HEK293 (cell line): ENCODE results near the gene PRR35.

Source experiments
- BCL11A ChIP-seq: fragments of 450-650 bp; formaldehyde crosslinking; IDR thresholded peaks from 2 replicates; pipeline ENCODE4 v1.5.1; 2016; ENCODE audit warnings: low read depth, missing biosample characterization, missing genetic modification characterization
- HOXC10 ChIP-seq: sonication (generic); formaldehyde crosslinking; IDR thresholded peaks from 2 replicates; pipeline ENCODE4 v1.8.1; 2023; ENCODE audit warnings: mild to moderate bottlenecking, missing genetic modification reagents
- MEIS1 ChIP-seq: sonication (generic); formaldehyde crosslinking; IDR thresholded peaks from 2 replicates; pipeline ENCODE4 v1.8.1; 2022; ENCODE audit warnings: missing genetic modification reagents, mild to moderate bottlenecking, borderline replicate concordance
- SCRT2 ChIP-seq: fragments of 450-650 bp; formaldehyde crosslinking; IDR thresholded peaks from 2 replicates; pipeline ENCODE4 v1.5.1; 2016; ENCODE audit warnings: missing biosample characterization, missing genetic modification characterization
- TCF7L2 ChIP-seq: IDR thresholded peaks from 2 replicates; pipeline ENCODE4 v1.6.1; 2011; ENCODE audit warnings: low read depth, mild to moderate bottlenecking, inconsistent platforms, low read length, moderate library complexity, borderline replicate concordance
- ZBTB20 ChIP-seq: fragments of 450-650 bp; formaldehyde crosslinking; IDR thresholded peaks from 2 replicates; pipeline ENCODE4 v1.5.1; 2016; ENCODE audit warnings: missing biosample characterization, missing genetic modification characterization
- ZBTB7A ChIP-seq: fragments of 450-650 bp; formaldehyde crosslinking; IDR thresholded peaks from 2 replicates; pipeline ENCODE4 v1.5.1; 2016; ENCODE audit warnings: low read depth, missing biosample characterization, missing genetic modification characterization
- ZFHX2 ChIP-seq: fragments of 450-650 bp; formaldehyde crosslinking; conservative IDR thresholded peaks from 2 replicates; pipeline ENCODE4 v1.5.1; 2016; ENCODE audit warnings: missing biosample characterization, missing genetic modification characterization
- ZFP3 ChIP-seq: fragments of 450-650 bp; formaldehyde crosslinking; IDR thresholded peaks from 2 replicates; pipeline ENCODE4 v1.5.1; 2016; ENCODE audit warnings: low read depth, missing biosample characterization, missing genetic modification characterization
- ZNF114 ChIP-seq: fragments of 450-650 bp; formaldehyde crosslinking; IDR thresholded peaks from 2 replicates; pipeline ENCODE4 v1.5.0; 2017; ENCODE audit warnings: missing biosample characterization, missing genetic modification characterization
- ZNF350 ChIP-seq: fragments of 450-650 bp; formaldehyde crosslinking; IDR thresholded peaks from 2 replicates; pipeline ENCODE4 v1.5.0; 2017; ENCODE audit warnings: missing biosample characterization, mild to moderate bottlenecking, missing genetic modification characterization
- ZNF530 ChIP-seq: fragments of 450-650 bp; formaldehyde crosslinking; IDR thresholded peaks from 2 replicates; pipeline ENCODE4 v1.5.1; 2016; ENCODE audit warnings: low read depth, missing biosample characterization, missing genetic modification characterization
- ZNF560 ChIP-seq: fragments of 450-650 bp; formaldehyde crosslinking; IDR thresholded peaks from 2 replicates; pipeline ENCODE4 v1.5.1; 2017; ENCODE audit warnings: missing biosample characterization, missing genetic modification characterization, borderline replicate concordance
- ZNF629 ChIP-seq: fragments of 450-650 bp; formaldehyde crosslinking; IDR thresholded peaks from 2 replicates; pipeline ENCODE4 v1.5.1; 2017; ENCODE audit warnings: missing biosample characterization, missing genetic modification characterization
- ZNF654 ChIP-seq: fragments of 450-650 bp; formaldehyde crosslinking; IDR thresholded peaks from 2 replicates; pipeline ENCODE4 v1.5.1; 2016; ENCODE audit warnings: low read depth, missing biosample characterization, missing genetic modification characterization
- ZNF830 ChIP-seq: fragments of 450-650 bp; IDR thresholded peaks from 2 replicates; pipeline ENCODE4 v1.5.0; 2018; ENCODE audit warnings: missing biosample characterization, missing genetic modification characterization, low read depth, mild to moderate bottlenecking, moderate library complexity
- TF ChIP-seq, protein P1 (sequence below): fragments of 450-650 bp; formaldehyde crosslinking; IDR thresholded peaks from 2 replicates; pipeline ENCODE4 v1.5.1; 2016; ENCODE audit warnings: missing biosample characterization, missing genetic modification characterization, borderline replicate concordance
- TF ChIP-seq, protein P2 (sequence below): fragments of 450-650 bp; formaldehyde crosslinking; IDR thresholded peaks from 2 replicates; pipeline ENCODE4 v1.5.1; 2017; ENCODE audit warnings: missing biosample characterization, missing genetic modification characterization
- TF ChIP-seq, protein P3 (sequence below): fragments of 450-650 bp; formaldehyde crosslinking; IDR thresholded peaks from 2 replicates; pipeline ENCODE4 v1.5.1; 2016; ENCODE audit warnings: missing biosample characterization, missing genetic modification characterization
- TF ChIP-seq, protein P4 (sequence below): fragments of 450-650 bp; formaldehyde crosslinking; IDR thresholded peaks from 2 replicates; pipeline ENCODE4 v1.5.1; 2016; ENCODE audit warnings: missing biosample characterization, missing genetic modification characterization, borderline replicate concordance
- TF ChIP-seq, protein P5 (sequence below): fragments of 450-650 bp; formaldehyde crosslinking; optimal IDR thresholded peaks from 2 replicates; pipeline ENCODE3; 2016; ENCODE audit warnings: missing biosample characterization, mild to moderate bottlenecking, missing genetic modification characterization
- TF ChIP-seq, protein P6 (sequence below): fragments of 450-650 bp; formaldehyde crosslinking; conservative IDR thresholded peaks from 2 replicates; pipeline ENCODE4 v1.5.1; 2016; ENCODE audit warnings: low read depth, missing biosample characterization, missing genetic modification characterization

Gene PRR35

DNA sequence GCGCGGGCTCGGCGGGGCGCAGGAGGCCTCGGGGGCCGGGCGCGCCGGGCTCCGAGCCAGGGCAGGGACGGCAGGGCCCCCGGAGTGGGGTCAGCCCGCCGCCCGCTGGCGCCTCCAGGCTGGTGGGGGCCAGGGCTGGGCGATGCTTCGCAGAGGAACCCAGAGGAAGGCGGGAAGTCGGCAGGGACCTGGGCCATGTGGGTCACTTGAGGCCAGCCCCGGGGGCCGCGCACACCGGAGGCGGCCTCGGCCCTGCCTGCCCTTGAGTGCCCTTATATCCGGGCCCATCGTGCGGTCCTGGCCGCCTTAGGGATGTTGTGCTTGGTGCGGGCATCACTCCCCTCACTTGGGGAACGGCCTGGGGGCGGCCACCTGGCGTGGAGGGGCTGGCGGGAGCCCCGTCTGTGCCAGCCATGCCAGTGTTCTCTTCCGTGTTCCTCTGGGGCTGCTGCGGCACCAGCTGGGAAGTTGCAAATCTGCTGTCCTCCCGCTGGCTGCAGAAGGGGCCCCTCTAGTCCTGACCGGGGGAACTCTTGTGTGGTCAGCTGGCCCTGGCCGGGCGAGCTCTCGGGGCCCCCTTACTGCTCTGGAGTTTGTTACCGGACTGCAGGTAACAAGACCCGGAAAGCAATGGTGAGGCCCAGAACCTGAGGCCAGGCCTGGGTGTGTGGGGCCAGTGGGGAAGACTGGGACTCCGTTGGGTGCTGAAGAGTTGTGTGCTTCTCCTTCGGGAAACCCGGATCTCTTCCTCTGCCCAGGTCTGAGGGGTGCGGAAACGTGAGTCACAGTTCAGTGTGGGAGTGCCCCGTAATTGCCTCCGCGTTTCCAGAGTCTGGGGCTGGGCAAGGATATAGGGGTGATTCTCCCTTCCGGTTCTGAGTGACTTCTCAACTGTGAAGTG is 31.8 kb upstream of the PRR35 start (continued):
- TF ChIP-seq ZNF830 (tag by site-specific recombination) (no peak), ZNF530 (no peak), ZNF629 (tag by site-specific recombination) (no peak), TCF7L2 (no peak), ZFHX2 (tag by site-specific recombination) (peak; percentile 58), ZNF350 (no peak), SCRT2 (tag by site-specific recombination) (no peak), MEIS1 (no peak), HOXC10 (CRISPR knock-in tag) (no peak), ZBTB7A (tag by site-specific recombination) (no peak), ZFP3 (tag by site-specific recombination) (no peak), BCL11A (tag by site-specific recombination) (no peak), ZBTB20 (tag by site-specific recombination) (peak; percentile 90), ZNF654 (tag by site-specific recombination) (no peak), ZNF114 (tag by site-specific recombination) (no peak), ZNF560 (tag by site-specific recombination) (no peak)
- TF ChIP-seq, protein P1, sequence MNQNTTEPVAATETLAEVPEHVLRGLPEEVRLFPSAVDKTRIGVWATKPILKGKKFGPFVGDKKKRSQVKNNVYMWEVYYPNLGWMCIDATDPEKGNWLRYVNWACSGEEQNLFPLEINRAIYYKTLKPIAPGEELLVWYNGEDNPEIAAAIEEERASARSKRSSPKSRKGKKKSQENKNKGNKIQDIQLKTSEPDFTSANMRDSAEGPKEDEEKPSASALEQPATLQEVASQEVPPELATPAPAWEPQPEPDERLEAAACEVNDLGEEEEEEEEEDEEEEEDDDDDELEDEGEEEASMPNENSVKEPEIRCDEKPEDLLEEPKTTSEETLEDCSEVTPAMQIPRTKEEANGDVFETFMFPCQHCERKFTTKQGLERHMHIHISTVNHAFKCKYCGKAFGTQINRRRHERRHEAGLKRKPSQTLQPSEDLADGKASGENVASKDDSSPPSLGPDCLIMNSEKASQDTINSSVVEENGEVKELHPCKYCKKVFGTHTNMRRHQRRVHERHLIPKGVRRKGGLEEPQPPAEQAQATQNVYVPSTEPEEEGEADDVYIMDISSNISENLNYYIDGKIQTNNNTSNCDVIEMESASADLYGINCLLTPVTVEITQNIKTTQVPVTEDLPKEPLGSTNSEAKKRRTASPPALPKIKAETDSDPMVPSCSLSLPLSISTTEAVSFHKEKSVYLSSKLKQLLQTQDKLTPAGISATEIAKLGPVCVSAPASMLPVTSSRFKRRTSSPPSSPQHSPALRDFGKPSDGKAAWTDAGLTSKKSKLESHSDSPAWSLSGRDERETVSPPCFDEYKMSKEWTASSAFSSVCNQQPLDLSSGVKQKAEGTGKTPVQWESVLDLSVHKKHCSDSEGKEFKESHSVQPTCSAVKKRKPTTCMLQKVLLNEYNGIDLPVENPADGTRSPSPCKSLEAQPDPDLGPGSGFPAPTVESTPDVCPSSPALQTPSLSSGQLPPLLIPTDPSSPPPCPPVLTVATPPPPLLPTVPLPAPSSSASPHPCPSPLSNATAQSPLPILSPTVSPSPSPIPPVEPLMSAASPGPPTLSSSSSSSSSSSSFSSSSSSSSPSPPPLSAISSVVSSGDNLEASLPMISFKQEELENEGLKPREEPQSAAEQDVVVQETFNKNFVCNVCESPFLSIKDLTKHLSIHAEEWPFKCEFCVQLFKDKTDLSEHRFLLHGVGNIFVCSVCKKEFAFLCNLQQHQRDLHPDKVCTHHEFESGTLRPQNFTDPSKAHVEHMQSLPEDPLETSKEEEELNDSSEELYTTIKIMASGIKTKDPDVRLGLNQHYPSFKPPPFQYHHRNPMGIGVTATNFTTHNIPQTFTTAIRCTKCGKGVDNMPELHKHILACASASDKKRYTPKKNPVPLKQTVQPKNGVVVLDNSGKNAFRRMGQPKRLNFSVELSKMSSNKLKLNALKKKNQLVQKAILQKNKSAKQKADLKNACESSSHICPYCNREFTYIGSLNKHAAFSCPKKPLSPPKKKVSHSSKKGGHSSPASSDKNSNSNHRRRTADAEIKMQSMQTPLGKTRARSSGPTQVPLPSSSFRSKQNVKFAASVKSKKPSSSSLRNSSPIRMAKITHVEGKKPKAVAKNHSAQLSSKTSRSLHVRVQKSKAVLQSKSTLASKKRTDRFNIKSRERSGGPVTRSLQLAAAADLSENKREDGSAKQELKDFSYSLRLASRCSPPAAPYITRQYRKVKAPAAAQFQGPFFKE (tag by site-specific recombination) = 0 out of 2 replicates have a peak, but pooled peaks have one; percentile 52
- TF ChIP-seq, protein P2, sequence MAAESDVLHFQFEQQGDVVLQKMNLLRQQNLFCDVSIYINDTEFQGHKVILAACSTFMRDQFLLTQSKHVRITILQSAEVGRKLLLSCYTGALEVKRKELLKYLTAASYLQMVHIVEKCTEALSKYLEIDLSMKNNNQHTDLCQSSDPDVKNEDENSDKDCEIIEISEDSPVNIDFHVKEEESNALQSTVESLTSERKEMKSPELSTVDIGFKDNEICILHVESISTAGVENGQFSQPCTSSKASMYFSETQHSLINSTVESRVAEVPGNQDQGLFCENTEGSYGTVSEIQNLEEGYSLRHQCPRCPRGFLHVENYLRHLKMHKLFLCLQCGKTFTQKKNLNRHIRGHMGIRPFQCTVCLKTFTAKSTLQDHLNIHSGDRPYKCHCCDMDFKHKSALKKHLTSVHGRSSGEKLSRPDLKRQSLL (tag by site-specific recombination) = no peak
- TF ChIP-seq, protein P3, sequence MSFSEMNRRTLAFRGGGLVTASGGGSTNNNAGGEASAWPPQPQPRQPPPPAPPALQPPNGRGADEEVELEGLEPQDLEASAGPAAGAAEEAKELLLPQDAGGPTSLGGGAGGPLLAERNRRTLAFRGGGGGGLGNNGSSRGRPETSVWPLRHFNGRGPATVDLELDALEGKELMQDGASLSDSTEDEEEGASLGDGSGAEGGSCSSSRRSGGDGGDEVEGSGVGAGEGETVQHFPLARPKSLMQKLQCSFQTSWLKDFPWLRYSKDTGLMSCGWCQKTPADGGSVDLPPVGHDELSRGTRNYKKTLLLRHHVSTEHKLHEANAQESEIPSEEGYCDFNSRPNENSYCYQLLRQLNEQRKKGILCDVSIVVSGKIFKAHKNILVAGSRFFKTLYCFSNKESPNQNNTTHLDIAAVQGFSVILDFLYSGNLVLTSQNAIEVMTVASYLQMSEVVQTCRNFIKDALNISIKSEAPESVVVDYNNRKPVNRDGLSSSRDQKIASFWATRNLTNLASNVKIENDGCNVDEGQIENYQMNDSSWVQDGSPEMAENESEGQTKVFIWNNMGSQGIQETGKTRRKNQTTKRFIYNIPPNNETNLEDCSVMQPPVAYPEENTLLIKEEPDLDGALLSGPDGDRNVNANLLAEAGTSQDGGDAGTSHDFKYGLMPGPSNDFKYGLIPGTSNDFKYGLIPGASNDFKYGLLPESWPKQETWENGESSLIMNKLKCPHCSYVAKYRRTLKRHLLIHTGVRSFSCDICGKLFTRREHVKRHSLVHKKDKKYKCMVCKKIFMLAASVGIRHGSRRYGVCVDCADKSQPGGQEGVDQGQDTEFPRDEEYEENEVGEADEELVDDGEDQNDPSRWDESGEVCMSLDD = no peak
- TF ChIP-seq, protein P4, sequence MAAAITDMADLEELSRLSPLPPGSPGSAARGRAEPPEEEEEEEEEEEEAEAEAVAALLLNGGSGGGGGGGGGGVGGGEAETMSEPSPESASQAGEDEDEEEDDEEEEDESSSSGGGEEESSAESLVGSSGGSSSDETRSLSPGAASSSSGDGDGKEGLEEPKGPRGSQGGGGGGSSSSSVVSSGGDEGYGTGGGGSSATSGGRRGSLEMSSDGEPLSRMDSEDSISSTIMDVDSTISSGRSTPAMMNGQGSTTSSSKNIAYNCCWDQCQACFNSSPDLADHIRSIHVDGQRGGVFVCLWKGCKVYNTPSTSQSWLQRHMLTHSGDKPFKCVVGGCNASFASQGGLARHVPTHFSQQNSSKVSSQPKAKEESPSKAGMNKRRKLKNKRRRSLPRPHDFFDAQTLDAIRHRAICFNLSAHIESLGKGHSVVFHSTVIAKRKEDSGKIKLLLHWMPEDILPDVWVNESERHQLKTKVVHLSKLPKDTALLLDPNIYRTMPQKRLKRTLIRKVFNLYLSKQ = no peak
- TF ChIP-seq, protein P5, sequence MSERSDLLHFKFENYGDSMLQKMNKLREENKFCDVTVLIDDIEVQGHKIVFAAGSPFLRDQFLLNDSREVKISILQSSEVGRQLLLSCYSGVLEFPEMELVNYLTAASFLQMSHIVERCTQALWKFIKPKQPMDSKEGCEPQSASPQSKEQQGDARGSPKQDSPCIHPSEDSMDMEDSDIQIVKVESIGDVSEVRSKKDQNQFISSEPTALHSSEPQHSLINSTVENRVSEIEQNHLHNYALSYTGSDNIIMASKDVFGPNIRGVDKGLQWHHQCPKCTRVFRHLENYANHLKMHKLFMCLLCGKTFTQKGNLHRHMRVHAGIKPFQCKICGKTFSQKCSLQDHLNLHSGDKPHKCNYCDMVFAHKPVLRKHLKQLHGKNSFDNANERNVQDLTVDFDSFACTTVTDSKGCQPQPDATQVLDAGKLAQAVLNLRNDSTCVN (tag by site-specific recombination) = peak; percentile 59
- TF ChIP-seq, protein P6, sequence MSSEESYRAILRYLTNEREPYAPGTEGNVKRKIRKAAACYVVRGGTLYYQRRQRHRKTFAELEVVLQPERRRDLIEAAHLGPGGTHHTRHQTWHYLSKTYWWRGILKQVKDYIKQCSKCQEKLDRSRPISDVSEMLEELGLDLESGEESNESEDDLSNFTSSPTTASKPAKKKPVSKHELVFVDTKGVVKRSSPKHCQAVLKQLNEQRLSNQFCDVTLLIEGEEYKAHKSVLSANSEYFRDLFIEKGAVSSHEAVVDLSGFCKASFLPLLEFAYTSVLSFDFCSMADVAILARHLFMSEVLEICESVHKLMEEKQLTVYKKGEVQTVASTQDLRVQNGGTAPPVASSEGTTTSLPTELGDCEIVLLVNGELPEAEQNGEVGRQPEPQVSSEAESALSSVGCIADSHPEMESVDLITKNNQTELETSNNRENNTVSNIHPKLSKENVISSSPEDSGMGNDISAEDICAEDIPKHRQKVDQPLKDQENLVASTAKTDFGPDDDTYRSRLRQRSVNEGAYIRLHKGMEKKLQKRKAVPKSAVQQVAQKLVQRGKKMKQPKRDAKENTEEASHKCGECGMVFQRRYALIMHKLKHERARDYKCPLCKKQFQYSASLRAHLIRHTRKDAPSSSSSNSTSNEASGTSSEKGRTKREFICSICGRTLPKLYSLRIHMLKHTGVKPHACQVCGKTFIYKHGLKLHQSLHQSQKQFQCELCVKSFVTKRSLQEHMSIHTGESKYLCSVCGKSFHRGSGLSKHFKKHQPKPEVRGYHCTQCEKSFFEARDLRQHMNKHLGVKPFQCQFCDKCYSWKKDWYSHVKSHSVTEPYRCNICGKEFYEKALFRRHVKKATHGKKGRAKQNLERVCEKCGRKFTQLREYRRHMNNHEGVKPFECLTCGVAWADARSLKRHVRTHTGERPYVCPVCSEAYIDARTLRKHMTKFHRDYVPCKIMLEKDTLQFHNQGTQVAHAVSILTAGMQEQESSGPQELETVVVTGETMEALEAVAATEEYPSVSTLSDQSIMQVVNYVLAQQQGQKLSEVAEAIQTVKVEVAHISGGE (tag by site-specific recombination) = peak; percentile 70
